Testis (tissue), 2 donors: ENCODE data around the gene SGCG.

Experiments used
- CTCF ChIP-seq, 3 experiments: fragments of 450-650 bp in 2 of 3; fragments of 200-600 bp in 1 of 3; sonication (generic) in 1 of 3; IDR thresholded peaks; one replicate each; pipeline ENCODE4 v1.5.1; 2016 to 2019; ENCODE audit warnings: antibody characterized with exemption in 3 of 3, mild to moderate bottlenecking in 2 of 3, moderate library complexity in 1 of 3
- POLR2A ChIP-seq: fragments of 450-650 bp; IDR thresholded peaks from one replicate; pipeline ENCODE4 v1.6.1; 2017; ENCODE audit warnings: antibody characterized with exemption, mild to moderate bottlenecking, moderate library complexity

DNA sequence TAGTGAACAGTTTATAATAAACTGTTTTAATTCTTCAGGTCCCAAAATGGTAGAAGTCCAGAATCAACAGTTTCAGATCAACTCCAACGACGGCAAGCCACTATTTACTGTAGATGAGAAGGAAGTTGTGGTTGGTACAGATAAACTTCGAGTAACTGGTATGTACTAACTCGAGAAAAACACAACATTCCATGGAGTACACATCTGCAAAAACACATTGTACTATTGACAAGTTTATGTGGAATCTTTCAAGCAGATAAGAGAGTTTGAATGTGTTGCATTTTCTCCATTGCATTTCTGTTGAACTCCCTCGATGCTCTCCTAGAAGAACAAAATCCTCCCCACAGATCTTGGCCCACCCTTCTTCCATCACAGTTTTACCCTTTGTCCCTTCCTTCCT is 98.5 kb downstream of the SGCG start:
- TF ChIP-seq CTCF (IDR thresholded peaks at IDR 0.05) (no peak), POLR2A (no peak)
